ENCODE data around the gene LEF1. TPM values are rescaled to one million over a fixed set of nuclear protein-coding genes. Genes with fewer than 3 reads are reported as not detected.
A peak's percentile ranks its signal among the peaks of the same experiment; 100 is the strongest.

LEF1 gene
- total RNA-seq, 2 donors from 2014 or later = 22.4 to 26.8 TPM

DNA sequence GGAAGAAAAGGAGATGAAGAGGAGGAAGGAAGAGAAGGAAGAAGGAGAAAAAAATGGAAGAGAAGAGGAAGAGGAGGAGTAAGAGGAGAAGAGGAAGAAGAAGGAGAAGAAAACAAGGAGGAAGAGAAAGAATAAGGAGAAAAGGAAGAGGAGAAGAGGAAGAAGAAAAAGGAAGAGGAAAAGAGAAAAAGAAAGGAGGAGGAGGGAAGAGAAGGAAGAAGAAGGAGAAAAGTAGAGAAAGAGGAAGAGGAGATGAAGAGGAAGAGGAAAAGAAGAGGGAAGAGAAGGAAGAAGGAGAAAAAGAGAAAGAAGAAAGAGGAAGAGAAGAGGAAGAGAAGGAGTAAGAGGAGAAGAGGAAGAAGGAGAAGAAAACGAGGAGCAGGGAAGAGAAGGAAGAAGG lies 11.8 kb upstream of the LEF1 start:
- no peak for DNase-seq (ENCODE audit: low spot score)
- Histone ChIP-seq H3K9me3 (no peaks in the 10 kb centered on the region), H3K27me3 (replicated peaks; ENCODE audit: insufficient read depth) (no peaks in the 10 kb centered on the region), H3K27ac (no peak overlapping the region), H3K4me1 (replicated peaks) (no peaks in the 10 kb centered on the region), H3K4me3 (no peak overlapping the region), H3K36me3 (no peaks in the 10 kb centered on the region)
- intact Hi-C loops (cut with DNase I) = no loop called here
- no peak for TF ChIP-seq POLR2A (IDR thresholded peaks at IDR 0.05)
- no peak for TF ChIP-seq CTCF (IDR thresholded peaks at IDR 0.05)
- TF ChIP-seq POLR2AphosphoS5 (IDR thresholded peaks at IDR 0.05) = no peak
- WGBS = 80% methylated on average over 1 of the region's 1 CpG

DNA sequence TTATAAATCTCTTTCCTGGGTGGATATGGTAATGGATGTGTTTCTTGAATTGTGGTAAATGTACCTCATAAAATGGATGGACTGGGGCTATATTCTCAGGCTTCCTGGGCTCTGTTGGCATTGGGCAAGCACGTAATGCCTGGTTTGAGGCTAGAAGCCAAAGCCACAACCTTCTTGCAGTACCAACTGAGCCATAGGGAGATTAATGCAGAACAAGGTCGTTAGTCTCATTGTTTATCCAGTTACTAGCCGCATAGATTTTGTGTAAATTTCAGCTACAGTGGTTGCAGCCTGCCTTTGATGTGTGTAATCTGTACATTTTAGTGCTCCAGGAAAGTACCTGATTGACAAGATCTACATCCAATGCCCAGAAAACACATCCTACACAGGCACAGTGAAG lies 7.2 kb upstream of the LEF1 start:
- Histone ChIP-seq H3K9me3 (no peaks in the 10 kb centered on the region), H3K4me3 (no peak overlapping the region), H3K36me3 (no peaks in the 10 kb centered on the region), H3K27me3 (replicated peaks; ENCODE audit: insufficient read depth) (peaks cover 16% of the 10 kb centered on the region), H3K4me1 (replicated peaks) (no peaks in the 10 kb centered on the region), H3K27ac (no peak overlapping the region)
- intact Hi-C loops (cut with DNase I) = no loop called here
- WGBS = 57% methylated on average over 3 of the region's 3 CpGs
- no peak for DNase-seq (ENCODE audit: low spot score)
- no peak for TF ChIP-seq POLR2A (IDR thresholded peaks at IDR 0.05)
- no peak for TF ChIP-seq CTCF (IDR thresholded peaks at IDR 0.05)
- TF ChIP-seq POLR2AphosphoS5 (IDR thresholded peaks at IDR 0.05) = no peak

DNA sequence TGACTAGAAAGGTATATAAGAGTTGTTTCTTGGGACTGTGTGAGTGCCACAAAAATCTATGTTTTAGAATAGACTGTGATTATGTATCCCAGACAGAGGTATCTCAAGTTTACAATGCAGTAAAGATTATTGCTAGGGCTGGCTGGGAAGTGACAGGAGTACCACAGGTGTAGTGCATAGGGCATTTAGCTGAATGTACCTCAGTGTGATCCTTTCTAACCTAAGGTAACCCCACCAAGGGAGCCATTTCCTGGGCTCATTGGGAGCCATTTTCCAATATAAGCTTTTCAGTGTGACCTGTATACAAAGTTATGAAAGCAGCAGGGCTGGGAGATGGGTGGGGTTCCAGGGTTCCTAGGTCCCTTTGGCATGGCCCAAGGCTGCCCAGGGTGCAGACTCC lies 6.1 kb upstream of the LEF1 start:
- TF ChIP-seq POLR2AphosphoS5 (IDR thresholded peaks at IDR 0.05) (no peak), POLR2A (IDR thresholded peaks at IDR 0.05) (no peak), CTCF (IDR thresholded peaks at IDR 0.05) (no peak)

DNA sequence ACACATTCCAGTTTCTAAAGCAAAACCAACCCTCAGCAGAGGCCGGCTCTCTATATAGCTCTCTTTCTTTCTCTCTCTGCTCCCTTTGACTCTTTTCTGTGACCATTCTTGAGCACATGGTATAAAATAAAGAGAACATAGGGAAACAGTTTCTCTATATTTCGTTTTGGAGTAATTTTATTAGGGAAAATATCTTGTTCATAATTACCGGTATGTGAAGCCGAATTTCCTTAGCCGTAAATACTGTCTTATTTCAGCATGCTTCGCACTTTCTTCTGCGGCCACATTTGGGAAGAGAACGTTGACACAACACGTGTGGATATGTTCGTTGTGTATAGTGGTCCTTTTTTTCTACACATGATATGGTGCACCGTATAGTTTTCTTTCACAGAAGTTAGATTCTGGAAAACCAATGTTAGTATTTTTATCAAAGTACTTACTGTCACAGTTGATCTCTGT lies 4.9 kb upstream of the LEF1 start:
- Histone ChIP-seq H3K27ac (peak overlapping the region in 1 of 2 donors; percentile 38), H3K4me1 (replicated peaks) (no peaks in the 10 kb centered on the region), H3K4me3 (peak overlapping the region; percentile 36 to 40), H3K36me3 (no peaks in the 10 kb centered on the region), H3K9me3 (no peaks in the 10 kb centered on the region), H3K27me3 (replicated peaks; ENCODE audit: insufficient read depth) (peaks cover 19% of the 10 kb centered on the region)
- no peak for DNase-seq (ENCODE audit: low spot score)
- intact Hi-C loops (cut with DNase I) = no loop called here
- WGBS = 47% methylated on average over 11 of the region's 11 CpGs
- TF ChIP-seq POLR2AphosphoS5 (IDR thresholded peaks at IDR 0.05) (no peak), POLR2A (IDR thresholded peaks at IDR 0.05) (no peak), CTCF (IDR thresholded peaks at IDR 0.05) (no peak)

More for the DNA sequence above, 6.1 kb upstream of the LEF1 start:
- H3K4me1 ChIP-seq (replicated peaks) = no peaks in the 10 kb centered on the region
- peaks cover 16% of the 10 kb centered on the region for H3K27me3 ChIP-seq (replicated peaks; ENCODE audit: insufficient read depth)
- H3K4me3 ChIP-seq = no peak overlapping the region
- H3K9me3 ChIP-seq = no peaks in the 10 kb centered on the region
- no peak for DNase-seq (ENCODE audit: low spot score)
- no peak overlapping the region for H3K27ac ChIP-seq
- intact Hi-C loops (cut with DNase I) = no loop called here
- no peaks in the 10 kb centered on the region for H3K36me3 ChIP-seq

DNA sequence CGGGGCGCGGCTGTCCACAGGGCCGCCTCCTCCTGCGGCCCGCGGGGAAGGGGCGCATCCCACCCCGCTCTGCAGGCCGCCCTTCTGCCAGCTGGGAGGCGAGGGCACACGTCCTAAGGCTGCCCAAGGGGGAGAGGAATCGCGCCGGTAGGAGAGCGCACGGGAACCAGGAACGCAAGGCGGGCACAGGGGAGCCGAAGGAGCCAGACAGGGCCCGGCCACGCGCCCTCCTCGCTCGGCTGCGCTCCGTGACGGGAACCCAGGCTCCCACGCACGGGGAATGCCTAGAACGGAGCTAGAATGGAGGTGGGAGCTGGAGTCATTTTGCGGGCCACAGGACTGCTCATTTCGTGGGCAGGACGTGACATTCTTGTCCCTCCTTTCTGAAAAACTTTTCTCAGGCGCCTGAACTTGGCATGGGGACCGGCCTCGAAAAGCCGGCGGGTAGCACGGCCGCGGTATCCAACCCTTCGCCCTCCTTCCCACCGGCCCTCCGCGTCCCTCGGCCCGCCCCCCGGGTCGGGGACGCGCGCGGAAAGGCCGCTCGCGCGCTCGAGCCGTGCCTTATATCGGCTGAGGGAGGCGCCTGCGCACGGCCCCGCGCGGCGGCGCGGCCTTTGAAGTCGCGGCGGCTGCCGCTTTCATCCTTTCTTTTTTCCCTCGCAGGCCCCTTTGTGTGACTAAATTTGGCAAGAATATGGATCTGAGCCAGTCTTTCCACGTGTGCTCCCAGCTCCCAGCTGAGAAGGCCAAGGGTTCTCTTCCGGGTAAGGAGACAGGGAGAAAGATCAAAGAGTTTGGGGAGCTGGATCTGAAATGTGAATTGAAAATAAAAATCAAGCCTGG lies 4.2 kb upstream of the LEF1 start:
- DNase-seq (ENCODE audit: low spot score) = peak; percentile 34
- no peaks in the 10 kb centered on the region for H3K4me1 ChIP-seq (replicated peaks)
- under 1% methylated on average over 63 of the region's 77 CpGs for WGBS
- no peaks in the 10 kb centered on the region for H3K9me3 ChIP-seq
- H3K4me3 ChIP-seq = peak overlapping the region; percentile 36 to 40
- peak overlapping the region; percentile 38 to 68 for H3K27ac ChIP-seq
- intact Hi-C loops (cut with DNase I) = no loop called here
- TF ChIP-seq POLR2A (IDR thresholded peaks at IDR 0.05) = peak; percentile 12
- no peak for TF ChIP-seq CTCF (IDR thresholded peaks at IDR 0.05)
- TF ChIP-seq POLR2AphosphoS5 (IDR thresholded peaks at IDR 0.05) = peak; percentile 23
- H3K27me3 ChIP-seq (replicated peaks; ENCODE audit: insufficient read depth) = peaks cover 19% of the 10 kb centered on the region
- H3K36me3 ChIP-seq = no peaks in the 10 kb centered on the region

All from prostate gland (tissue), 2 donors.